ENCODE measurements around the gene ARRDC5. TPM values are rescaled to one million over a fixed set of nuclear protein-coding genes. Genes with fewer than 3 reads are reported as not detected.
A peak's percentile ranks its signal among the peaks of the same experiment; 100 is the strongest.

Gene ARRDC5
- total and polyA plus RNA-seq, 4 experiments from 2014 or later = 0.52 to 13.2 (median 5.2) TPM

DNA sequence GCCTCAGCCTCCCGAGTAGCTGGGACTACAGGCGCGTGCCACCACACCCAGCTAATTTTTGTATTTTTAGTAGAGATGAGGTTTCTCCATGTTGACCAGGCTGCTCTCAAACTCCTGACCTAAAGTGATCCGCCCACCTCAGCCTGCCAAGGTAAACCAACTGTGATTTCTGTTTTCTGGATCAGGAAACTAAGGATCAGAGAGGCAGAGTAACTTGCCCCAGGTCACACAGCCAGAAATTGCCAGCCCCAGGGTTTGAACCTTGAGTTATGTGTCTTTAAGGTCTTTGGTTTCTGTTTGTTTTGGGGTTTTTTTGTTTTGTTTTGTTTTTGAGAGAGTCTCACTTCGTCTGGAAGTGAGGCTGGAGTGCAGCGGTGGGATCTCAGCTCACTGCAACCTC, 31.0 kb downstream of the ARRDC5 start:
- Histone ChIP-seq H3K9me3 (ENCODE audit: control insufficient read depth in 1 of 2, low read length in 2 of 2) (no peaks in the 10 kb centered on the region), H3K27ac (ENCODE audit: low read depth, low read length) (no peak overlapping the region), H3K4me3 (ENCODE audit: low read length in 2 of 2) (no peak overlapping the region), H3K4me1 (ENCODE audit: insufficient read depth, low read length) (peaks cover 8% of the 10 kb centered on the region), H3K27me3 (ENCODE audit: insufficient read depth, low read length) (no peaks in the 10 kb centered on the region), H3K36me3 (ENCODE audit: insufficient read depth, low read length) (no peaks in the 10 kb centered on the region)
- no peak for DNase-seq
- Mint-ChIP-seq H3K36me3 (no peaks in the 10 kb centered on the region), H3K4me1 (peaks cover 3 to 17% (median 9%) of the 10 kb centered on the region in 4 donors), H3K4me3 (no peak overlapping the region), H3K27me3 (peaks cover 2 to 4% of the 10 kb centered on the region in 2 donors), H3K27ac (no peak overlapping the region), H3K9me3 (peaks cover 0 to 3% (median 0%) of the 10 kb centered on the region in 8 donors)
- CTCF ChIA-PET (ENCODE audit: partially characterized antibody) = interaction anchor here (1.0 to 10.8 kb wide), 7 partner anchors 20 to 160 kb away, joined by 3 to 225 read pairs (median 7); no protein-coding TSS in a partner anchor
- intact Hi-C loops (cut with micrococcal nuclease) = loop anchor here (1.0 kb wide), 1 partner anchor 40 kb away; no protein-coding TSS in a partner anchor
- POLR2A ChIA-PET (ENCODE audit: partially characterized antibody) = interaction anchor here (2.0 to 2.4 kb wide), 2 partner anchors 40 to 43 kb away, joined by 7 to 11 read pairs; no protein-coding TSS in a partner anchor

DNA sequence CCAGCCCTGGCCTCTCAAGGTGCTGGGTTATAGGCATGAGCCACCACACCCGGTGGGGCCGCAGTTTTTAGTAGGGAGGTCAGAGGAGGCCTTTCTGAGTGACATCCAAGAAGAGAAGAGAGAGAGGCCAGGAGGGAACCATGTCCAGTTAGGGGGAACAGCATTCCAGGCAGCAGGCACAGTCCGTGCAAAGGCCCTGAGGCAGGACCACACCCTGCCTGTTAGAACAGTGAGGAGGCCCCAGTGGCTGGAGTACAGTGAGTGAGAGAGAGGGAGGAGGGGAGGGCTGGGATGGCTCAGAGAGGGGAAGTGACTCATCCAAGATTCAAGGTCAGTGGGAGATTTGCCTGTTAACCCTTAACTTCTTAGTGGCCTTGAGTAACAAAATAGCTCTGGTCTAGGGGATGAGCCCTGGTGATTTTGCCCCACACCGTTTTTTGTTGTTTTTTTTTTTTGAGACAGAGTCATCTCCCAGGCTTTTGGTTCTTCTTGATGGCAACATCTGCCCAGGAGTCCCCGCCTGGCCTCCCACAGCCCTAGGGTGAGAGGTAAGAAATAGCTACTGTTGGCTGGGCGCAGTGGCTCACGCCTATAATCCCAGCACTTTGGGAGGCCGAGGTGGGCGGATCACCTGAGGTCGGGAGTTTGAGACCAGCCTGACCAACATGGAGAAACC, 32.5 kb downstream of the ARRDC5 start:
- H3K4me3 ChIP-seq (ENCODE audit: low read length in 2 of 2) = no peak overlapping the region
- H3K36me3 ChIP-seq (ENCODE audit: insufficient read depth, low read length) = no peaks in the 10 kb centered on the region
- H3K9me3 ChIP-seq (ENCODE audit: control insufficient read depth in 1 of 2, low read length in 2 of 2) = no peaks in the 10 kb centered on the region
- POLR2A ChIA-PET (ENCODE audit: partially characterized antibody) = no interaction called here
- H3K27ac ChIP-seq (ENCODE audit: low read depth, low read length) = no peak overlapping the region
- CTCF ChIA-PET (ENCODE audit: partially characterized antibody) = interaction anchor here (0.7 to 10.8 kb wide), 7 partner anchors 11 to 161 kb away, joined by 3 to 225 read pairs (median 3); partner anchors contain the start of gene FEM1A
- Mint-ChIP-seq H3K9me3 (peaks cover 0 to 3% (median 0%) of the 10 kb centered on the region in 8 donors), H3K4me3 (no peak overlapping the region), H3K4me1 (peaks cover 9 to 23% (median 14%) of the 10 kb centered on the region in 4 donors), H3K27me3 (peaks cover 2 to 4% of the 10 kb centered on the region in 2 donors), H3K36me3 (no peaks in the 10 kb centered on the region), H3K27ac (no peak overlapping the region)
- no peak for DNase-seq
- no peaks in the 10 kb centered on the region for H3K27me3 ChIP-seq (ENCODE audit: insufficient read depth, low read length)
- peaks cover 10% of the 10 kb centered on the region for H3K4me1 ChIP-seq (ENCODE audit: insufficient read depth, low read length)
- intact Hi-C loops (cut with micrococcal nuclease) = no loop called here

DNA sequence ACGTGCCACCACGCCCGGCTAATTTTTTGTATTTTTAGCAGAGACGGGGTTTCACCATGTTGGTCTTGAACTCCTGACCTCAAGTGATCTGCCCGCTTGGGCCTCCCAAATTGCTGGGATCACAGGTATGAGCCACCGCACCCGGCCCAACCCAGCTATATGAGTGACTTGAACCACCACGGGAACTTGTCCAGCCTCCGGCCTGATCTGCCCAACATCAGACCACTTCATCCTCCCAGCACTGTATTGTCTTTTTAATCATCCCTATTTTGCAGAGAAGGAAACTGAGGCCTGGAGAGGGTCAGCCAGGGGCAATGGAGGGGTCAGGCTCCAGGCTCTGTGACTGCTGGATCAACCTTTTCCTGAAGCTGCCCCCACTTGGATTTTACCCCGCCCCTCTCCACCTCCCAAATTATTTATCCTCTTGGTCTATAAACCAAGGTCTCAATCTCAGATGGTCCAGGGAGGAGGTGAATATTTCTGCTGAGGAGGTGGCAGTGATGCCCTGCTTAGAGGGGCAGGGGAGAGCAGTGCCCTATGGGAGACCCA, 34.3 kb downstream of the ARRDC5 start:
- Mint-ChIP-seq H3K27ac (peak overlapping the region; percentile 47 to 90 (median 79)), H3K9me3 (peaks cover 0 to 2% (median 0%) of the 10 kb centered on the region in 8 donors), H3K4me1 (peaks cover 10 to 23% (median 15%) of the 10 kb centered on the region in 4 donors), H3K27me3 (peaks cover 2 to 4% of the 10 kb centered on the region in 2 donors), H3K36me3 (no peaks in the 10 kb centered on the region), H3K4me3 (peak overlapping the region; percentile 85 to 92 (median 86))
- Histone ChIP-seq H3K4me3 (ENCODE audit: low read length in 2 of 2) (peak overlapping the region in 1 of 2 donors; percentile 60), H3K4me1 (ENCODE audit: insufficient read depth, low read length) (peaks cover 10% of the 10 kb centered on the region), H3K27ac (ENCODE audit: low read depth, low read length) (peak overlapping the region; percentile 74), H3K27me3 (ENCODE audit: insufficient read depth, low read length) (no peaks in the 10 kb centered on the region), H3K36me3 (ENCODE audit: insufficient read depth, low read length) (no peaks in the 10 kb centered on the region), H3K9me3 (ENCODE audit: control insufficient read depth in 1 of 2, low read length in 2 of 2) (no peaks in the 10 kb centered on the region)
- peak in 1 of 5 donors; percentile 6 for DNase-seq
- POLR2A ChIA-PET (ENCODE audit: partially characterized antibody) = interaction anchor here (0.5 to 3.7 kb wide), 5 partner anchors 29 to 162 kb away, joined by 3 to 41 read pairs (median 9); partner anchors contain the start of gene FEM1A
- intact Hi-C loops (cut with micrococcal nuclease) = no loop called here
- CTCF ChIA-PET (ENCODE audit: partially characterized antibody) = interaction anchor here (0.9 to 10.8 kb wide), 5 partner anchors 45 to 163 kb away, joined by 3 to 225 read pairs (median 33); partner anchors contain the start of gene FEM1A

DNA sequence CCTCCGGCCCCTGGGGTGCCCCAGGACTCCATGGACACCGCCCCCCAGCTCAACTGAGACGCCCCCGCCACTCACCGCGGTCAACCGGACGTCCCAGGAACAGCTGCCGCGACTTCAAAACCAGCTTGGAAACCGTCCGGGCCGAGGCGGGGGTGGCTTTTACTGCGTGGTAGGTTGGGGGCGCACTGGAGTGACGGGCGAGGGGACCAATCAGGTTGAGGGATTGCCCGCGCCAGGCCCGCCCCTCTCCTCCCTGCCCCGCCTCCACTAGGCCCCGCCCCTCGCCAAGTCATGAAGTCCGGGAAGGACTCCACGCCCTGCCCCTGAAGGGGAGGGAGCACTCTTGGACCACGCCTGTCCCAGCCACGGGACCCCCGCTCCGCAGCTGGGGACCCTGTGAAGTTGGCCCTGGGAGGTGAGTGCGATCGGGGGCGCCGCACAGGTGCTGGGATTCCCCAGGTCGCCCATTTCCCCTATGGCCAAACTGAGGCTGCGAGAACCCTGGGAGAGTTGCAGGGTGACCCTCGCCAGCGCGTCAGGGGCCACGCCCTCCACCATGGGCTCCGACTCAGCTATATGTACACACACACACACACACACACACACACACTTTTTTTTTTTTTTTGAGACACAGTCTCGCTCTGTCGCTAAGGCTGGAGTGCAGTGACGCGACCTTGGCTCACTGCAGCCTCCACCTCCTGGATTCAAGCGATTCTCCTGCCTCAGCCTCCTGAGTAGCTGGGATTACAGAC, 35.0 kb downstream of the ARRDC5 start, which contains the start of gene PLIN3:
Gene PLIN3 (minus strand): TSS at position 134 of the 752 bp plus-strand sequence. CDS start 6,273 bp downstream, outside the sequence.
- Histone ChIP-seq H3K27me3 (ENCODE audit: insufficient read depth, low read length) (no peaks in the 10 kb centered on the region), H3K9me3 (ENCODE audit: control insufficient read depth in 1 of 2, low read length in 2 of 2) (no peaks in the 10 kb centered on the region), H3K36me3 (ENCODE audit: insufficient read depth, low read length) (no peaks in the 10 kb centered on the region), H3K4me1 (ENCODE audit: insufficient read depth, low read length) (peaks cover 10% of the 10 kb centered on the region), H3K4me3 (ENCODE audit: low read length in 2 of 2) (peak within 1 kb of the TSS; percentile 60 to 76), H3K27ac (ENCODE audit: low read depth, low read length) (peak within 1 kb of the TSS; percentile 74)
- H3K27ac Mint-ChIP-seq = peak within 1 kb of the TSS; percentile 79 to 91 (median 87)
- H3K4me3 Mint-ChIP-seq = peak within 1 kb of the TSS; percentile 85 to 92 (median 86)
- ChIA-PET CTCF (ENCODE audit: partially characterized antibody) (interaction anchor here (1.1 to 10.8 kb wide), 6 partner anchors 15 to 164 kb away, joined by 3 to 225 read pairs (median 5); partner anchors contain the start of gene FEM1A), POLR2A (ENCODE audit: partially characterized antibody) (interaction anchor here (0.6 to 3.7 kb wide), 7 partner anchors 11 to 163 kb away, joined by 3 to 41 read pairs (median 5); partner anchors contain the start of gene FEM1A)
- H3K9me3 Mint-ChIP-seq = peaks cover 0 to 2% (median 0%) of the 10 kb centered on the region in 8 donors
- DNase-seq = peak; percentile 78 to 89 (median 79)
- intact Hi-C loops (cut with micrococcal nuclease) = no loop called here
- peaks cover 10 to 21% (median 14%) of the 10 kb centered on the region in 4 donors for H3K4me1 Mint-ChIP-seq
- peaks cover 2 to 3% of the 10 kb centered on the region in 2 donors for H3K27me3 Mint-ChIP-seq
- H3K36me3 Mint-ChIP-seq = no peaks in the 10 kb centered on the region

DNA sequence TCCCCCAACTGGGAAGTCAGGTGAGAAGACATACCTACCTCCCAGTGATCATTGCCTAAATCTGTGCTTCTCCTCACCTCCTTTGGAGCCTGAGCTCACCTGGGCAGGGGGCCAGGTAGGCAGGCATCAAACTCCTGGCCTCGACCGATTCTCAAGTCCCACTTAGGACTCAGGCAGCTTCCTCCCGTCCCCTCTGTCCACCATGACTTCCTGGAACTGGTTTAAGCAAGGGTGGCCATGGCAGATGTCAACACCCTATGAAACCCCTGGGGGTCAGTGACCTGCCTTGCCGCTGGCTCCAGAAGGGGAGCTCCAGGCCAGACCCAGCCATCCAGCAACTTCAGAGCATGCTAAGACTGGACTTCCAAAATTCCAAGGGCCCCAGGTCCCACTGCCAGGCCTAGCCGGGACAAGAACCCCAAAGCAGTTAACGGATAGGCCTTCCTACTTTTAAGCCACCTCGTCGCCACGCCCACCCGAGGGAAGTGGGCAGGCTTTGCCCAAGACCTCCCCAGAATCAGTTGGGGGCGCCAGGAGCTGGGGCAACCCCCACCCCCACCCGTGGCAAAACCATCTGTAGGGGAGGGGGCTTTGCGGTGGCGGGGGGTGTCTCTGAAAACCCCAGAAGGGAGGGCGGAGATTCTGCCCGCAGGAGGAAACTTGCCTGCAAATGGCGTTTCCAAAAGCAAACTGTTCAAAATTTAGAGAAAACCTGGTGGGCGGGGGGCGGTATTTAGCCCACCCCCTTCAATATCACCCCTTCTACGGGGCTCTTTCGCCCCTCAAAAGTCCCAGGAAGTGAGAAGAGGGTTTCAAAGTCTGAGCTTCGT, 35.9 kb downstream of the ARRDC5 start:
- intact Hi-C loops (cut with micrococcal nuclease) = no loop called here
- H3K9me3 ChIP-seq (ENCODE audit: control insufficient read depth in 1 of 2, low read length in 2 of 2) = no peaks in the 10 kb centered on the region
- H3K36me3 ChIP-seq (ENCODE audit: insufficient read depth, low read length) = no peaks in the 10 kb centered on the region
- Mint-ChIP-seq H3K9me3 (peaks cover 0 to 2% (median 0%) of the 10 kb centered on the region in 8 donors), H3K36me3 (no peaks in the 10 kb centered on the region), H3K4me3 (peak overlapping the region; percentile 85 to 92 (median 86)), H3K27me3 (peaks cover 0 to 2% of the 10 kb centered on the region in 2 donors), H3K27ac (peak overlapping the region; percentile 79 to 91 (median 87)), H3K4me1 (peaks cover 7 to 19% (median 13%) of the 10 kb centered on the region in 4 donors)
- peak overlapping the region; percentile 74 for H3K27ac ChIP-seq (ENCODE audit: low read depth, low read length)
- POLR2A ChIA-PET (ENCODE audit: partially characterized antibody) = interaction anchor here (0.8 to 3.7 kb wide), 5 partner anchors 12 to 101 kb away, joined by 3 to 41 read pairs (median 9); partner anchors contain the start of gene FEM1A
- no peaks in the 10 kb centered on the region for H3K27me3 ChIP-seq (ENCODE audit: insufficient read depth, low read length)
- DNase-seq = peak; percentile 21 to 58 (median 35)
- H3K4me1 ChIP-seq (ENCODE audit: insufficient read depth, low read length) = peaks cover 10% of the 10 kb centered on the region
- CTCF ChIA-PET (ENCODE audit: partially characterized antibody) = interaction anchor here (1.1 to 10.8 kb wide), 7 partner anchors 15 to 165 kb away, joined by 3 to 225 read pairs (median 4); partner anchors contain the start of gene FEM1A
- peak overlapping the region; percentile 60 to 76 for H3K4me3 ChIP-seq (ENCODE audit: low read length in 2 of 2)

DNA sequence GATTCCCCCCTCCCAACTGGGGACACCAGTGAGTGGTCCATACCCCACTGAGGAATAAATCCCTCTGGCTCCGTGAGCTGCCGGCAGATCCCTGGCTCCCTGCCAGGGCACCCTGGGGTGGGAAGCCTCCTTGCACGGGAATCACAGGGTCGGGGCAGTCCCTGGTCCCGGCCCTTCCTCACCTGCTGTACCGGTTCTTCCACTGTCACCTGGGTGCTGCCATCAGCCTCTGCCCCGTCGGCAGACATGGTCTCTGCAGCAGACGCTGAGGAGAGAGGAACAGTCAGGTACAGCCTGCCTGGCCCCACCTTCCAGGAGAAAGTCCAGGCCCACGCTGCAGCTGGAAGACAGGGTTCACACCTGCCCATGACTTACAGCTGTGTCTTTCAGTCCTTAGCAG, 41.5 kb downstream of the ARRDC5 start:
- intact Hi-C loops (cut with micrococcal nuclease) = no loop called here
- Histone ChIP-seq H3K4me3 (ENCODE audit: low read length in 2 of 2) (no peak overlapping the region), H3K9me3 (ENCODE audit: control insufficient read depth in 1 of 2, low read length in 2 of 2) (no peaks in the 10 kb centered on the region), H3K36me3 (ENCODE audit: insufficient read depth, low read length) (peaks cover 10% of the 10 kb centered on the region), H3K4me1 (ENCODE audit: insufficient read depth, low read length) (no peaks in the 10 kb centered on the region), H3K27ac (ENCODE audit: low read depth, low read length) (no peak overlapping the region), H3K27me3 (ENCODE audit: insufficient read depth, low read length) (no peaks in the 10 kb centered on the region)
- no peaks in the 10 kb centered on the region for H3K27me3 Mint-ChIP-seq
- POLR2A ChIA-PET (ENCODE audit: partially characterized antibody) = no interaction called here
- no peak overlapping the region for H3K4me3 Mint-ChIP-seq
- no peak for DNase-seq
- no peak overlapping the region for H3K27ac Mint-ChIP-seq
- peaks cover 0 to 9% of the 10 kb centered on the region in 2 donors for H3K36me3 Mint-ChIP-seq
- H3K4me1 Mint-ChIP-seq = peaks cover 0 to 7% (median under 1%) of the 10 kb centered on the region in 4 donors
- peaks cover 0 to 2% (median 0%) of the 10 kb centered on the region in 8 donors for H3K9me3 Mint-ChIP-seq
- CTCF ChIA-PET (ENCODE audit: partially characterized antibody) = interaction anchor here (1.2 kb wide), 1 partner anchor 52 kb away, joined by 4 read pairs; no protein-coding TSS in a partner anchor
